H1 (cell line): Measurements from ENCODE around the gene SCN4A.

Source experiments
- BRCA1 ChIP-seq: IDR thresholded peaks from 2 replicates; pipeline ENCODE4 v1.6.1; 2012; ENCODE audit warnings: low read depth, low read length, improper control_type of control experiment
- KDM5A ChIP-seq: fragments of 200-600 bp; IDR thresholded peaks from 2 replicates; pipeline ENCODE4 v1.7.1; 2012; ENCODE audit warnings: mild to moderate bottlenecking, low read length, inconsistent platforms, mixed read lengths
- MAX ChIP-seq: IDR thresholded peaks from 2 replicates; pipeline ENCODE4 v1.6.1; 2012; ENCODE audit warnings: inconsistent platforms
- POLR2A ChIP-seq, 2 experiments: IDR thresholded peaks; 1 replicate in 1 of 2; 2 replicates in 1 of 2; pipeline ENCODE4 v1.6.1; 2011; ENCODE audit warnings: low read depth in 2 of 2, low read length in 2 of 2, mild to moderate bottlenecking in 2 of 2; ENCODE audit errors: control extremely low read depth in 1 of 2
- RFX5 ChIP-seq: IDR thresholded peaks from 2 replicates; pipeline ENCODE4 v1.6.1; 2011; ENCODE audit warnings: low read depth, low read length, improper control_type of control experiment, borderline replicate concordance
- TF ChIP-seq, protein P1 (sequence below), 3 experiments: IDR thresholded peaks; 1 replicate in 2 of 3; 2 replicates in 1 of 3; pipeline versions ENCODE4 v1.5.1 to v1.6.1; 2011; ENCODE audit warnings: low read length in 3 of 3, mild to moderate bottlenecking in 3 of 3, inconsistent platforms in 2 of 3, low read depth in 1 of 3, moderate library complexity in 1 of 3; ENCODE audit not compliant: insufficient read depth in 1 of 3; ENCODE audit errors: control extremely low read depth in 1 of 3

DNA sequence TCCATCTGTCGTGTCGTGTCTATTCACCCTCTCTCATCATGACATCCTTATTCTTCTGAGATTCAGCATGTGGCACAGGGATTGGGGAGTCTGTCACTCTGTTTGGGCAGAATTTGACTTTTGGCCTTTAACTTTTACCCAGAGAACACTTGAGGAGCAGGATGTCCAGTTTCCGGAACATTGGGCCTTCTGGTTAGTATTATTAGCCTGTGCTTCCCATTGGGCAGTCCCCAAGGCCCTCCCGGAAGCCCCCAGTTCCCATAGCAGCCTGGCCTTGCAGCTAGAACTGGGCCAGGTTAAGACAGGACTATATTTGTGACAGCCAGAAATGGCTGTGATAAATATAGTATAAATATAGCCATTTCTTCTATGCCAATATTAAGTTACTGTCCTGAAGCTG lies 9.6 kb downstream of the SCN4A start:
- TF ChIP-seq, protein P1, sequence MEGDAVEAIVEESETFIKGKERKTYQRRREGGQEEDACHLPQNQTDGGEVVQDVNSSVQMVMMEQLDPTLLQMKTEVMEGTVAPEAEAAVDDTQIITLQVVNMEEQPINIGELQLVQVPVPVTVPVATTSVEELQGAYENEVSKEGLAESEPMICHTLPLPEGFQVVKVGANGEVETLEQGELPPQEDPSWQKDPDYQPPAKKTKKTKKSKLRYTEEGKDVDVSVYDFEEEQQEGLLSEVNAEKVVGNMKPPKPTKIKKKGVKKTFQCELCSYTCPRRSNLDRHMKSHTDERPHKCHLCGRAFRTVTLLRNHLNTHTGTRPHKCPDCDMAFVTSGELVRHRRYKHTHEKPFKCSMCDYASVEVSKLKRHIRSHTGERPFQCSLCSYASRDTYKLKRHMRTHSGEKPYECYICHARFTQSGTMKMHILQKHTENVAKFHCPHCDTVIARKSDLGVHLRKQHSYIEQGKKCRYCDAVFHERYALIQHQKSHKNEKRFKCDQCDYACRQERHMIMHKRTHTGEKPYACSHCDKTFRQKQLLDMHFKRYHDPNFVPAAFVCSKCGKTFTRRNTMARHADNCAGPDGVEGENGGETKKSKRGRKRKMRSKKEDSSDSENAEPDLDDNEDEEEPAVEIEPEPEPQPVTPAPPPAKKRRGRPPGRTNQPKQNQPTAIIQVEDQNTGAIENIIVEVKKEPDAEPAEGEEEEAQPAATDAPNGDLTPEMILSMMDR (IDR thresholded peaks at IDR 0.05; ENCODE audit: control extremely low read depth in 1 of 3, insufficient read depth in 1 of 3, low read depth in 1 of 3, low read length in 3 of 3), result no peak
- TF ChIP-seq BRCA1, result no peak
- no peak for TF ChIP-seq MAX
- TF ChIP-seq KDM5A, result no peak
- no peak for TF ChIP-seq POLR2A (IDR thresholded peaks at IDR 0.05; ENCODE audit: control extremely low read depth in 1 of 2, low read depth in 2 of 2, low read length in 2 of 2)
- TF ChIP-seq RFX5, result no peak
